Upper lobe of left lung (tissue), 6 donors: ENCODE data around the gene PRKN. TPM values are rescaled to one million over a fixed set of nuclear protein-coding genes. Genes with fewer than 3 reads are reported as not detected.
"Not testable (repeated sequence)": the region's sequence is repeated elsewhere in the genome, so short reads cannot be mapped to it uniquely, and the experiment has no call there.

Experiments used
- ATAC-seq, 2 donors: fragments of 200-7000 bp; cut with Tn5 transposase; one replicate each; pipeline ENCODE4 v1.9.1; 2022; ENCODE audit warnings: mild to moderate bottlenecking in 2 of 2, moderate library complexity in 2 of 2; ENCODE audit not compliant: low FRiP score in 2 of 2
- DNase-seq, 2 donors: peaks; one replicate each; pipeline ENCODE4 v3.0.0-alpha.2; 2019 to 2020
- H3K27ac ChIP-seq, 4 donors: fragments of 200-600 bp; sonication (generic); one replicate each; pipeline ENCODE4 v1.5.1; 2016 to 2019
- H3K27me3 ChIP-seq, 4 donors: fragments of 200-600 bp; sonication (generic); one replicate each; pipeline ENCODE4 v1.5.1; 2017 to 2019
- H3K36me3 ChIP-seq, 4 donors: fragments of 200-600 bp; sonication (generic); one replicate each; pipeline ENCODE4 v1.5.1; 2016 to 2019
- H3K4me1 ChIP-seq, 4 donors: fragments of 200-600 bp; sonication (generic); one replicate each; pipeline ENCODE4 v1.5.1; 2018 to 2019
- H3K4me3 ChIP-seq, 4 donors: fragments of 200-600 bp; sonication (generic); one replicate each; pipeline ENCODE4 v1.5.1; 2017 to 2019; ENCODE audit warnings: mild to moderate bottlenecking in 2 of 4, moderate library complexity in 1 of 4
- H3K9me3 ChIP-seq, 4 donors: fragments of 200-600 bp; sonication (generic); one replicate each; pipeline ENCODE4 v1.5.1; 2018 to 2019
- EP300 ChIP-seq, 4 donors: sonication (generic); formaldehyde crosslinking; IDR thresholded peaks; one replicate each; pipeline ENCODE4 v1.5.1; 2017; ENCODE audit warnings: antibody characterized with exemption in 4 of 4, control low read depth in 2 of 4
- POLR2A ChIP-seq, 4 donors: fragments of 450-650 bp; IDR thresholded peaks; one replicate each; pipeline ENCODE4 v1.5.1; 2016 to 2017; ENCODE audit warnings: antibody characterized with exemption in 4 of 4, mild to moderate bottlenecking in 2 of 4
- POLR2AphosphoS5 ChIP-seq, 2 donors: sonication (generic); formaldehyde crosslinking; IDR thresholded peaks; one replicate each; pipeline ENCODE4 v1.5.1; 2017; ENCODE audit warnings: antibody characterized with exemption in 2 of 2
- WGBS, 2 donors: methylation state at CpG; one replicate each; pipeline ENCODE4 v1.1.5; 2017 to 2018; 5-methylcytosine and 5-hydroxymethylcytosine counted together
- total RNA-seq, 6 donors: library from RNA; depleted of rRNA in 4 of 6; stranded (reverse); fragments of >200 nt in 4 of 6; gene quantifications; one replicate each; pipeline versions ENCODE4 v1.1.0 to v1.2.1, GENCODE V29; 2016 to 2021
- TF ChIP-seq, protein P1 (sequence below), 6 experiments: fragments of 450-650 bp in 4 of 6; fragments of 200-600 bp in 2 of 6; sonication (generic) in 2 of 6; IDR thresholded peaks; one replicate each; pipeline ENCODE4 v1.5.1; 2016 to 2019; ENCODE audit warnings: antibody characterized with exemption in 6 of 6
- donor health status: DM: no; HTN: no; CAD: no; lungs with moderate emphysema.
- donor health status: DM: no; HTN: yes; CAD: no; lungs with severe emphysema.

The PRKN gene
- total RNA-seq, 6 donors from 2014 or later = 2.7 to 29.3 (median 5.5) TPM

DNA sequence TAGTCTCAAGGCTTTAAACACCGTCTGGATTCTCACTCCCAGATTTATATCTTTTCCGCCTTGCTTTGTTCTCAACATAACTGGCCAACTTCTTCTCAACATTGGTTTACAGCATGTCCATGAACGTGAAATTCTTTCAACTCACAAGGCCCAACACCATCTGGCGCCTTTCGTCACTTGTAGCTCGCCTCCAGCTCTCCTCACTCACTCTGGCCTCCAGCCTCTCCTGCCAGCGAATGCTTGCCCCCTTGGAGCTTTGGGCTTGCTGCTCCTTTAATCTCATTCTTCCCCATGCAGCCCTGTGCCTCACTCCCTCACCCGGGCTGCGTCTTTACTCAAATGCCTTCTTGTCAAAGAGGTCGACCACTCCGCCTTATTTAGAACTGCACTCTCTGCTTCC, 324.5 kb downstream of the PRKN start:
- no peaks in the 10 kb centered on the region for H3K36me3 ChIP-seq
- TF ChIP-seq EP300 (IDR thresholded peaks at IDR 0.05) (no peak), POLR2A (IDR thresholded peaks at IDR 0.05) (no peak)
- TF ChIP-seq, protein P1, sequence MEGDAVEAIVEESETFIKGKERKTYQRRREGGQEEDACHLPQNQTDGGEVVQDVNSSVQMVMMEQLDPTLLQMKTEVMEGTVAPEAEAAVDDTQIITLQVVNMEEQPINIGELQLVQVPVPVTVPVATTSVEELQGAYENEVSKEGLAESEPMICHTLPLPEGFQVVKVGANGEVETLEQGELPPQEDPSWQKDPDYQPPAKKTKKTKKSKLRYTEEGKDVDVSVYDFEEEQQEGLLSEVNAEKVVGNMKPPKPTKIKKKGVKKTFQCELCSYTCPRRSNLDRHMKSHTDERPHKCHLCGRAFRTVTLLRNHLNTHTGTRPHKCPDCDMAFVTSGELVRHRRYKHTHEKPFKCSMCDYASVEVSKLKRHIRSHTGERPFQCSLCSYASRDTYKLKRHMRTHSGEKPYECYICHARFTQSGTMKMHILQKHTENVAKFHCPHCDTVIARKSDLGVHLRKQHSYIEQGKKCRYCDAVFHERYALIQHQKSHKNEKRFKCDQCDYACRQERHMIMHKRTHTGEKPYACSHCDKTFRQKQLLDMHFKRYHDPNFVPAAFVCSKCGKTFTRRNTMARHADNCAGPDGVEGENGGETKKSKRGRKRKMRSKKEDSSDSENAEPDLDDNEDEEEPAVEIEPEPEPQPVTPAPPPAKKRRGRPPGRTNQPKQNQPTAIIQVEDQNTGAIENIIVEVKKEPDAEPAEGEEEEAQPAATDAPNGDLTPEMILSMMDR (IDR thresholded peaks at IDR 0.05) = no peak
- H3K4me1 ChIP-seq = no peaks in the 10 kb centered on the region
- H3K9me3 ChIP-seq = no peaks in the 10 kb centered on the region
- no peaks in the 10 kb centered on the region for H3K27me3 ChIP-seq
- ATAC-seq (no peak), DNase-seq (no peak)
- no peak overlapping the region for H3K27ac ChIP-seq
- H3K4me3 ChIP-seq = no peak overlapping the region
- WGBS, 2 donors = 91 to 93% methylated on average over 11 of the region's 11 CpGs

DNA sequence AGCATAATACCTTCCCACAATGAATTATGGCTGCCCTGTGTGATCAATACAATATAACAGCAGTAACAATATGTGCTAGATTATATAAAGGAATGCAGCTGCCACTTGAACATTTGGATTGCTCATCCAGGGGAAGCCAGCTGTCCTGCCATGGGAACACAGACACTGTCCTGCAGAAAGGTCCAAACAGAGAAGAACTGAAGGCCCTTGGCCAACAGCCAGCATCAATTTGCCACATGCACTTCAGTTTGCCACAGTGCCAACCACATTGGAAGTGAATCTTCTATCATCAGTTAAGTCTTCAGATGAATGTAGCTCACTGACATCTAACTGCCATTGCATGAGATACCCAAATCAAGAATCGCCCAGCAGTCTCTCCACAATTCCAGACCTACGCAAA, 332.4 kb downstream of the PRKN start:
- H3K9me3 ChIP-seq = no peaks in the 10 kb centered on the region
- H3K27ac ChIP-seq = no peak overlapping the region
- TF ChIP-seq POLR2AphosphoS5 (IDR thresholded peaks at IDR 0.05) = no peak
- no peak for TF ChIP-seq POLR2A (IDR thresholded peaks at IDR 0.05)
- TF ChIP-seq, protein P1 (IDR thresholded peaks at IDR 0.05) = no peak
- no peak for TF ChIP-seq EP300 (IDR thresholded peaks at IDR 0.05)
- no peaks in the 10 kb centered on the region for H3K36me3 ChIP-seq
- no peaks in the 10 kb centered on the region for H3K4me1 ChIP-seq
- no peaks in the 10 kb centered on the region for H3K27me3 ChIP-seq
- ATAC-seq (no peak), DNase-seq (no peak)
- H3K4me3 ChIP-seq = no peak overlapping the region
- WGBS, 2 donors = 94% methylated on average over 2 of the region's 2 CpGs

DNA sequence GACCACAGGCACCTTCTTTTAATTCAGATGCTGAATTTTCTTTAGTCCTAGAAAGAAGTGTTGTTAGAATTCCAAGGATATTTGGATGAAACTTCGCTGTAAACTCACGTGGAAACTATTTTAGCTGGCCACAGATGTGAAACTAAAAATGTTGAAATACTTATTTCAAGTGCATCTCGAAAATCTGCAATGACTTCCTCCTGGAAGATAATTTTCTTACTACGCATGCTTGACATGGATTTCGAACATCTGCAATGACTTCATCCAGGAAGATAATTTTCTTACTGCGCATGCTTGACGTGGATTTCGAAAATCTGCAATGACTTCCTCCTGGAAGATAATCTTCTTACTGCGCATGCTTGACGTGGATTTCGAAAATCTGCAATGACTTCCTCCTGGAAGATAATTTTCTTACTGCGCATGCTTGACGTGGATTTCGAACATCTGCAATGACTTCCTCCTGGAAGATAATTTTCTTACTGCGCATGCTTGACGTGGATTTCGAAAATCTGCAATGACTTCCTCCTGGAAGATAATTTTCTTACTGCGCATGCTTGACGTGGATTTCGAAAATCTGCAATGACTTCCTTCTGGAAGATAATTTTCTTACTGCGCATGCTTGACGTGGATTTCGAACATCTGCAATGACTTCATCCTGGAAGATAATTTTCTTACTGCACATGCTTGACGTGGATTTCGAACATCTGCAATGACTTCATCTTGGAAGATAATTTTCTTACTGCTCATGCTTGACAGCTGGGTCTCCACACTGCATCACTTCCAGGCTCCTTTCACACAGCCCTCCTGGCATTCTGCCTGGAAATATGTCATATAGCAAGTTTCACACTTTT, 336.4 kb downstream of the PRKN start:
- H3K36me3 ChIP-seq, H3K9me3 ChIP-seq, H3K27me3 ChIP-seq, H3K27ac ChIP-seq, H3K4me3 ChIP-seq, DNase-seq, H3K4me1 ChIP-seq: not testable (repeated sequence)
- WGBS, 2 donors = 84% methylated on average over 25 of the region's 25 CpGs
- ATAC-seq = peak in 1 of 2 donors; percentile 73

DNA sequence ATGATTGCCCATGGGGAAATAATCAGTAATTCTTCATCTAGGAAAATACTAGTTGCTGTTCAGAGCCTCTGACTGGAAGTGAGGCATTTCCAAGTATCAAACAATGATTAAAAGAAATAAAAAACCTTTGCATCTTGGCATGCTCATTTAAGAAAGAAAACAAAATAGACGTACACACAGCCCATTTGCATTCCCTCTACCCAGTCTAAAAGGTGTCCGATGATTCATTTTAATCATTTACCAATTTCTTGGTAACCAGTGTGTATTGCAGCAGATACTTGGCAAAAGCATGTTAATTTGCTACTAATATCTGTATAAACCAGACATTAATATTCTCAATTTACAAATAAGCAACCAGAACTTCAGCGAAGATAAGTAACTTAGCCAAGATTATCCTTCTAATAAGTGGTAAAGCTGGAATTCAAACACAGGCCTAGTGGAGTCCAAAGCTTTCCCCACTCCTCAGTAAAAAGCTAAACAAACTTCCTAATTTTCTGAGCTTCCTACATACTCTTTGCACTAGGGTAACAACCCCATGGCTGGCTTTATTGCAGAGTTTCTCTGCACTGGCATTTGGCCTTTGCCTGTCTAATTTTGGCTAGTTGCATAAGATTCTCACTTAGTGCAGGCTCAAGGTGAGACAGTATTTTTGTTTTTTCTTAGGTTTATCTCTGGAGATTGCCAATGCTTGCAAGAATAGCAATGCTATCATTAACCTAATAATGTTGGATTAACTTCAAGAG, 338.1 kb downstream of the PRKN start:
- DNase-seq = no peak
- Histone ChIP-seq H3K27me3 (no peaks in the 10 kb centered on the region), H3K4me1 (no peaks in the 10 kb centered on the region), H3K27ac (no peak overlapping the region), H3K36me3 (no peaks in the 10 kb centered on the region), H3K4me3 (no peak overlapping the region), H3K9me3 (no peaks in the 10 kb centered on the region)
- WGBS, 2 donors = 89 to 90% methylated on average over 3 of the region's 3 CpGs
- TF ChIP-seq, protein P1 (IDR thresholded peaks at IDR 0.05) = no peak
- no peak for TF ChIP-seq POLR2A (IDR thresholded peaks at IDR 0.05)
- TF ChIP-seq EP300 (IDR thresholded peaks at IDR 0.05) = no peak
- no peak for TF ChIP-seq POLR2AphosphoS5 (IDR thresholded peaks at IDR 0.05)
- ATAC-seq = no peak

DNA sequence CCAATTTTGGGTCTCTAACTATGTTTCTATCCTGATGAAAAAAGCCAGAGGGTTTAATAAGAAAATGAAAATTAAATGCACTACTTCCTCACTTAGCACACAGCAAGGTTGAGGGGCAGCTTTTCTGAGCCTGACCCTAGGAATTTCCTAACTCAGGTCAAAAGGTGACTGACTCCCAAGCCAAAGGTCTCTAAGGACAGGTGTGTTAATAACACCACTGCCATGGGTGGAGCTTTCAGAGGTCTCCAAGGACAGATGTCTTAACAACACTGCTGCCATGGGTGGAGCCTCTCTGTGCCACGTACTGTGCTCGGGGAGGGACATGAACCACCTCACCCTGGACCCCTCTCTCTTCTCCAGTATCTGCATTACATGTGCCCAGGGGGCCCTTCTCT, 339.2 kb downstream of the PRKN start:
- Histone ChIP-seq H3K36me3 (no peaks in the 10 kb centered on the region), H3K27ac (no peak overlapping the region), H3K9me3 (no peaks in the 10 kb centered on the region), H3K4me1 (no peaks in the 10 kb centered on the region), H3K4me3 (no peak overlapping the region), H3K27me3 (no peaks in the 10 kb centered on the region)
- 85 to 94% methylated on average over 2 of the region's 2 CpGs for WGBS, 2 donors
- ATAC-seq (peak in 1 of 2 donors; percentile 30), DNase-seq (no peak)
- TF ChIP-seq EP300 (IDR thresholded peaks at IDR 0.05) (no peak), POLR2A (IDR thresholded peaks at IDR 0.05) (no peak), POLR2AphosphoS5 (IDR thresholded peaks at IDR 0.05) (no peak)
- TF ChIP-seq, protein P1 (IDR thresholded peaks at IDR 0.05) = no peak
